Liver (tissue), 9 donors: Measurements from ENCODE around the gene PRCC. TPM values are rescaled to one million over a fixed set of nuclear protein-coding genes. Genes with fewer than 3 reads are reported as not detected.

Experiments
- DNase-seq: peaks from one replicate; pipeline ENCODE4 v3.0.0-alpha.2; 2017; ENCODE audit warnings: low spot score
- H3K27ac ChIP-seq, 2 donors: one replicate each; pipeline ENCODE4 v1.7.0; 2013; ENCODE audit warnings: inconsistent platforms in 2 of 2, low read length in 2 of 2, control low read depth in 1 of 2, low read depth in 1 of 2, mild to moderate bottlenecking in 1 of 2
- H3K27me3 ChIP-seq, 4 donors: one replicate each; pipeline versions ENCODE4 v1.6.1 to v1.7.0; 2013; ENCODE audit warnings: low read length in 3 of 4, inconsistent platforms in 1 of 4, mild to moderate bottlenecking in 1 of 4, moderate library complexity in 1 of 4; ENCODE audit not compliant: control insufficient read depth in 4 of 4, insufficient read depth in 4 of 4
- H3K36me3 ChIP-seq, 4 donors: one replicate each; pipeline versions ENCODE4 v1.6.1 to v1.7.0; 2013; ENCODE audit warnings: low read length in 3 of 4, mild to moderate bottlenecking in 3 of 4, low read depth in 1 of 4, moderate library complexity in 1 of 4; ENCODE audit not compliant: control insufficient read depth in 4 of 4, insufficient read depth in 3 of 4
- H3K4me1 ChIP-seq, 4 donors: one replicate each; pipeline versions ENCODE4 v1.6.1 to v1.7.0; 2013; ENCODE audit warnings: low read length in 3 of 4, mild to moderate bottlenecking in 3 of 4, moderate library complexity in 1 of 4; ENCODE audit not compliant: control insufficient read depth in 4 of 4, insufficient read depth in 4 of 4
- H3K4me3 ChIP-seq, 3 donors: one replicate each; pipeline versions ENCODE4 v1.6.1 to v1.7.0; 2013; ENCODE audit warnings: low read length in 3 of 3, control low read depth in 1 of 3, low read depth in 1 of 3, mild to moderate bottlenecking in 1 of 3
- H3K9ac ChIP-seq, 2 donors: one replicate each; pipeline ENCODE4 v1.7.0; 2013; ENCODE audit warnings: low read length in 2 of 2, mild to moderate bottlenecking in 2 of 2, moderate library complexity in 2 of 2, control low read depth in 1 of 2, low read depth in 1 of 2
- H3K9me3 ChIP-seq, 4 donors: one replicate each; pipeline versions ENCODE4 v1.6.1 to v1.7.0; 2013; ENCODE audit warnings: low read length in 3 of 4; ENCODE audit not compliant: control insufficient read depth in 4 of 4
- ATF3 ChIP-seq: IDR thresholded peaks from 2 replicates; pipeline ENCODE4 v1.6.1; 2016; ENCODE audit warnings: antibody characterized with exemption
- CTCF ChIP-seq: fragments of 150-350 bp; IDR thresholded peaks from 2 replicates; pipeline ENCODE4 v1.5.1; 2017; ENCODE audit warnings: improper control_type of control experiment, low read depth, low read length; ENCODE audit not compliant: missing input control
- EGR1 ChIP-seq, 2 donors: IDR thresholded peaks; 2 replicates each; pipeline ENCODE4 v1.6.1; 2016 to 2018; ENCODE audit warnings: antibody characterized with exemption in 2 of 2, low read depth in 2 of 2
- FOXA1 ChIP-seq: IDR thresholded peaks from 2 replicates; pipeline ENCODE4 v1.6.1; 2016; ENCODE audit warnings: antibody characterized with exemption
- FOXA2 ChIP-seq: IDR thresholded peaks from 2 replicates; pipeline ENCODE4 v1.6.1; 2016; ENCODE audit warnings: antibody characterized with exemption
- GABPA ChIP-seq, 2 donors: IDR thresholded peaks in 1 of 2; conservative IDR thresholded peaks in 1 of 2; 2 replicates each; pipeline ENCODE4 v1.6.1; 2016; ENCODE audit warnings: antibody characterized with exemption in 2 of 2, mild to moderate bottlenecking in 1 of 2, moderate library complexity in 1 of 2
- HNF4A ChIP-seq, 2 donors: conservative IDR thresholded peaks; 2 replicates each; pipeline ENCODE4 v1.6.1; 2016; ENCODE audit warnings: antibody characterized with exemption in 2 of 2, mild to moderate bottlenecking in 2 of 2
- HNF4G ChIP-seq: IDR thresholded peaks from 2 replicates; pipeline ENCODE4 v1.6.1; 2016; ENCODE audit warnings: antibody characterized with exemption
- JUND ChIP-seq, 2 donors: IDR thresholded peaks; 2 replicates each; pipeline ENCODE4 v1.6.1; 2016; ENCODE audit warnings: antibody characterized with exemption in 2 of 2
- MAX ChIP-seq: IDR thresholded peaks from 2 replicates; pipeline ENCODE4 v1.6.1; 2016; ENCODE audit warnings: antibody characterized with exemption
- NR2F2 ChIP-seq: IDR thresholded peaks from 2 replicates; pipeline ENCODE4 v1.6.1; 2016; ENCODE audit warnings: antibody characterized with exemption
- RAD21 ChIP-seq, 2 donors: IDR thresholded peaks; 2 replicates each; pipeline ENCODE4 v1.6.1; 2016; ENCODE audit warnings: antibody characterized with exemption in 2 of 2, mild to moderate bottlenecking in 2 of 2
- REST ChIP-seq: IDR thresholded peaks from 2 replicates; pipeline ENCODE4 v1.6.1; 2016; ENCODE audit warnings: antibody characterized with exemption, mild to moderate bottlenecking
- RXRA ChIP-seq, 2 donors: IDR thresholded peaks; 2 replicates each; pipeline ENCODE4 v1.6.1; 2017 to 2018; ENCODE audit warnings: antibody characterized with exemption in 2 of 2, mild to moderate bottlenecking in 1 of 2
- SP1 ChIP-seq: IDR thresholded peaks from 2 replicates; pipeline ENCODE4 v1.6.1; 2018; ENCODE audit warnings: antibody characterized with exemption, mild to moderate bottlenecking
- TAF1 ChIP-seq: conservative IDR thresholded peaks from 2 replicates; pipeline ENCODE4 v1.6.1; 2016; ENCODE audit warnings: antibody characterized with exemption, mild to moderate bottlenecking
- YY1 ChIP-seq: IDR thresholded peaks from 2 replicates; pipeline ENCODE4 v1.6.1; 2016; ENCODE audit warnings: antibody characterized with exemption, mild to moderate bottlenecking
- ZBTB33 ChIP-seq: IDR thresholded peaks from 2 replicates; pipeline ENCODE4 v1.6.1; 2016; ENCODE audit warnings: antibody characterized with exemption
- WGBS: extraction: QIAGEN DNeasy Blood & Tissue Kit; methylation state at CpG from one replicate; pipeline ENCODE4 v1.1.7; 2013; 5-methylcytosine and 5-hydroxymethylcytosine counted together
- polyA plus RNA-seq, 2 donors: library from polyadenylated mRNA; stranded (reverse) in 1 of 2; unstranded in 1 of 2; fragments of 200-250 nt in 1 of 2; fragments of >200 nt in 1 of 2; fragmentation: Nextera tagmentation in 1 of 2; extraction: Ambion mirVana in 1 of 2; gene quantifications; one replicate each; pipeline versions ENCODE4 v1.2.1 to v1.2.3, GENCODE V29; 2013 to 2015
- total RNA-seq, 2 donors: library from RNA; depleted of rRNA; stranded (reverse); fragments of >200 nt; gene quantifications; one replicate each; pipeline ENCODE4 v1.2.3, GENCODE V29; 2014
- donor health status: healthy.
- donor health status: healthy.
- donor health status: healthy.
- donor health status: healthy.
- donor health status: healthy.

The PRCC gene
- total and polyA plus RNA-seq, 4 donors = 8.8 to 19.3 (median 14.3) TPM

- H3K9ac ChIP-seq = no peak overlapping the region
- TF ChIP-seq HNF4G (no peak), JUND (IDR thresholded peaks at IDR 0.05) (no peak), TAF1 (no peak), FOXA2 (no peak), ATF3 (no peak), NR2F2 (no peak), ZBTB33 (no peak), RXRA (IDR thresholded peaks at IDR 0.05) (no peak), CTCF (no peak), HNF4A (conservative IDR thresholded peaks at IDR 0.05) (no peak), FOXA1 (no peak), EGR1 (IDR thresholded peaks at IDR 0.05; ENCODE audit: low read depth in 2 of 2) (no peak), GABPA (IDR thresholded peaks at IDR 0.05 in 1 of 2, conservative IDR thresholded peaks at IDR 0.05 in 1 of 2) (no peak), RAD21 (IDR thresholded peaks at IDR 0.05) (no peak), YY1 (no peak), MAX (no peak), SP1 (no peak), REST (no peak)
- peaks cover 0 to 5% (median 0%) of the 10 kb centered on the region in 4 donors for H3K4me1 ChIP-seq
- H3K27ac ChIP-seq = no peak overlapping the region
- WGBS = 85% methylated on average over 2 of the region's 2 CpGs
- no peaks in the 10 kb centered on the region for H3K9me3 ChIP-seq
- H3K36me3 ChIP-seq = no peaks in the 10 kb centered on the region
- H3K4me3 ChIP-seq = no peak overlapping the region
- H3K27me3 ChIP-seq = no peaks in the 10 kb centered on the region
- no peak for DNase-seq
These were observed 40.3 kb downstream of the PRCC start for GRCh38 chr1:156807627-156808026.
